ENCODE data around the gene C19orf81. TPM values are rescaled to one million over a fixed set of nuclear protein-coding genes. Genes with fewer than 3 reads are reported as not detected.

Gene C19orf81
- total RNA-seq, 1 experiment from 2014 or later = 22.4 TPM

GRCh38 chr19:50662651-50663481 lies 13.6 kb downstream of the C19orf81 start (continued):
- TF ChIP-seq JAZF1 (CRISPR knock-in tag; IDR thresholded peaks at IDR 0.05) = no peak

GRCh38 chr19:50663482-50663790 lies 14.2 kb downstream of the C19orf81 start:
- ATAC-seq = no peak
- Mint-ChIP-seq H3K4me1 (peaks cover 16% of the 10 kb centered on the region), H3K4me3 (no peak overlapping the region), H3K9me3 (peaks cover 12% of the 10 kb centered on the region), H3K27ac (no peak overlapping the region), H3K36me3 (peaks cover 8% of the 10 kb centered on the region), H3K27me3 (ENCODE audit: low read depth) (peaks cover 60% of the 10 kb centered on the region)
- ChIA-PET CTCF (interaction anchor here (4.5 kb wide), 1 partner anchor 107 kb away, joined by 13 read pairs; no protein-coding TSS in a partner anchor), POLR2A (no interaction called here)
- no peak for TF ChIP-seq JAZF1 (CRISPR knock-in tag; IDR thresholded peaks at IDR 0.05)
- TF ChIP-seq ATF6 (CRISPR knock-in tag; IDR thresholded peaks at IDR 0.05) = no peak
- no peak for TF ChIP-seq ZBTB21 (CRISPR knock-in tag; IDR thresholded peaks at IDR 0.05; ENCODE audit: borderline replicate concordance)
- no peak for TF ChIP-seq ZNF138 (CRISPR knock-in tag; conservative IDR thresholded peaks at IDR 0.05)
- no peak for TF ChIP-seq ZNF121 (CRISPR knock-in tag; IDR thresholded peaks at IDR 0.05)
- no peak for TF ChIP-seq NR1H2 (CRISPR knock-in tag; IDR thresholded peaks at IDR 0.05)
- no peak for TF ChIP-seq ZNF416 (CRISPR knock-in tag; IDR thresholded peaks at IDR 0.05)
- no peak for TF ChIP-seq NR2C2 (CRISPR knock-in tag; IDR thresholded peaks at IDR 0.05)
- TF ChIP-seq MXD4 (CRISPR knock-in tag; IDR thresholded peaks at IDR 0.05; ENCODE audit: borderline replicate concordance) = no peak
- TF ChIP-seq IRF1 (CRISPR knock-in tag; IDR thresholded peaks at IDR 0.05) = no peak
- no peak for TF ChIP-seq JUN (CRISPR knock-in tag; IDR thresholded peaks at IDR 0.05)
- DNase-seq (ENCODE audit: low spot score) = no peak

GRCh38 chr19:50664204-50664603 lies 15.0 kb downstream of the C19orf81 start:
- no peak overlapping the region for H3K4me3 Mint-ChIP-seq
- DNase-seq (ENCODE audit: low spot score) (no peak), ATAC-seq (no peak)
- H3K4me1 Mint-ChIP-seq = peaks cover 16% of the 10 kb centered on the region
- H3K9me3 Mint-ChIP-seq = peaks cover 12% of the 10 kb centered on the region
- H3K27me3 Mint-ChIP-seq (ENCODE audit: low read depth) = peaks cover 64% of the 10 kb centered on the region
- POLR2A ChIA-PET = interaction anchor here (0.6 kb wide), 1 partner anchor 60 kb away, joined by 3 read pairs; no protein-coding TSS in a partner anchor
- TF ChIP-seq AFF4 (CRISPR knock-in tag; IDR thresholded peaks at IDR 0.05; ENCODE audit: borderline replicate concordance) (no peak), ELF4 (CRISPR knock-in tag; IDR thresholded peaks at IDR 0.05; ENCODE audit: low read depth) (no peak), CREM (CRISPR knock-in tag; IDR thresholded peaks at IDR 0.05) (no peak), PRDM15 (CRISPR knock-in tag; IDR thresholded peaks at IDR 0.05) (no peak), KAT7 (CRISPR knock-in tag; IDR thresholded peaks at IDR 0.05; ENCODE audit: borderline replicate concordance) (no peak), GABPB1 (CRISPR knock-in tag; IDR thresholded peaks at IDR 0.05) (no peak), ERG (CRISPR knock-in tag; IDR thresholded peaks at IDR 0.05) (no peak), ZNF416 (CRISPR knock-in tag; IDR thresholded peaks at IDR 0.05) (no peak), CDX4 (CRISPR knock-in tag; IDR thresholded peaks at IDR 0.05; ENCODE audit: borderline replicate concordance) (no peak)
- CTCF ChIA-PET = interaction anchor here (0.6 to 4.5 kb wide), 3 partner anchors 108 to 172 kb away, joined by 3 to 13 read pairs (median 3); no protein-coding TSS in a partner anchor
- H3K36me3 Mint-ChIP-seq = peaks cover 8% of the 10 kb centered on the region
- H3K27ac Mint-ChIP-seq = no peak overlapping the region
